Mucosa of descending colon (tissue), 3 donors: Measurements from ENCODE around the gene PTPRN2. TPM values are rescaled to one million over a fixed set of nuclear protein-coding genes. Genes with fewer than 3 reads are reported as not detected.

Source experiments
- ATAC-seq: fragments of 200-7000 bp; cut with Tn5 transposase; one replicate; pipeline ENCODE4 v1.9.1; 2020; ENCODE audit warnings: mild to moderate bottlenecking, moderate library complexity
- DNase-seq, 3 donors: peaks; one replicate each; pipeline ENCODE4 v3.0.0-alpha.2; 2020
- H3K36me3 ChIP-seq: fragments of 200-600 bp; one replicate; pipeline ENCODE4 v1.8.0; 2021; ENCODE audit warnings: low read depth, mild to moderate bottlenecking
- H3K4me1 ChIP-seq: fragments of 200-600 bp; one replicate; pipeline ENCODE4 v1.8.0; 2021; ENCODE audit warnings: low read depth, mild to moderate bottlenecking
- H3K4me3 ChIP-seq: fragments of 200-600 bp; one replicate; pipeline ENCODE4 v1.8.0; 2021; ENCODE audit warnings: mild to moderate bottlenecking
- H3K9me3 ChIP-seq: fragments of 200-600 bp; one replicate; pipeline ENCODE4 v1.8.0; 2021; ENCODE audit warnings: mild to moderate bottlenecking
- CTCF ChIP-seq: fragments of 200-600 bp; IDR thresholded peaks from one replicate; pipeline ENCODE4 v1.8.0; 2022; ENCODE audit warnings: antibody characterized with exemption, mild to moderate bottlenecking
- intact Hi-C, 2 donors: fragments of 100-400 bp; cut with DNase I in 1 of 2; cut with micrococcal nuclease in 1 of 2; formaldehyde crosslinking; loops; one replicate each; pipeline versions ENCODE4 v1.11.0 to v1.11.1; 2022; cut with DNase I, micrococcal nuclease
- total RNA-seq, 3 donors: library from RNA; stranded (reverse); fragmentation: NEBNext Ultra II Directional in 2 of 3; extraction: Animal tissue kit (Norgen Biotek cat#: 25700) in 2 of 3; gene quantifications; one replicate each; pipeline versions ENCODE4 v1.2.1 to v1.2.4, GENCODE V29; 2021 to 2023
- donor health status: DM: no; HTN: no; CAD: no; lungs with moderate emphysema.
- donor health status: DM: no; HTN: no; CAD: no.
- donor health status: DM: no; HTN: yes; CAD: no.

The PTPRN2 gene
- total RNA-seq, 3 donors from 2014 or later, result 12.5 to 28.0 (median 26.2) TPM

GRCh38 chr7:157805713-157806112 is 781.9 kb downstream of the PTPRN2 start:
- Histone ChIP-seq H3K36me3 (no peaks in the 10 kb centered on the region), H3K4me1 (no peaks in the 10 kb centered on the region), H3K9me3 (no peaks in the 10 kb centered on the region), H3K4me3 (no peak overlapping the region)
- intact Hi-C loops, result no loop called here
- DNase-seq (peak in 1 of 3 donors; percentile 13), ATAC-seq (no peak)
- TF ChIP-seq CTCF, result no peak

- TF ChIP-seq CTCF, result no peak
- Histone ChIP-seq H3K4me1 (no peaks in the 10 kb centered on the region), H3K4me3 (no peak overlapping the region), H3K36me3 (no peaks in the 10 kb centered on the region), H3K9me3 (no peaks in the 10 kb centered on the region)
- DNase-seq, result no peak
- no peak for ATAC-seq
- intact Hi-C loops, result no loop called here
These were observed 783.7 kb downstream of the PTPRN2 start for GRCh38 chr7:157803906-157804305.

GRCh38 chr7:157801971-157802675 is 785.5 kb downstream of the PTPRN2 start:
- intact Hi-C loops, result no loop called here
- H3K4me3 ChIP-seq, result no peak overlapping the region
- H3K4me1 ChIP-seq, result no peaks in the 10 kb centered on the region
- no peaks in the 10 kb centered on the region for H3K9me3 ChIP-seq
- ATAC-seq, result no peak
- peak in 1 of 3 donors; percentile 47 for DNase-seq
- no peak for TF ChIP-seq CTCF
- H3K36me3 ChIP-seq, result no peaks in the 10 kb centered on the region

GRCh38 chr7:157801113-157801512 is 786.5 kb downstream of the PTPRN2 start:
- Histone ChIP-seq H3K9me3 (no peaks in the 10 kb centered on the region), H3K4me3 (no peak overlapping the region), H3K4me1 (no peaks in the 10 kb centered on the region), H3K36me3 (no peaks in the 10 kb centered on the region)
- DNase-seq, result peak in 1 of 3 donors; percentile 27
- intact Hi-C loops, result no loop called here
- no peak for TF ChIP-seq CTCF
- ATAC-seq, result no peak

GRCh38 chr7:157800281-157800680 is 787.3 kb downstream of the PTPRN2 start:
- ATAC-seq (no peak), DNase-seq (peak in 1 of 3 donors; percentile 36)
- H3K4me1 ChIP-seq, result no peaks in the 10 kb centered on the region
- TF ChIP-seq CTCF, result no peak
- H3K9me3 ChIP-seq, result no peaks in the 10 kb centered on the region
- no peak overlapping the region for H3K4me3 ChIP-seq
- H3K36me3 ChIP-seq, result no peaks in the 10 kb centered on the region
- intact Hi-C loops, result no loop called here
